Measurements from ENCODE around the gene OR52N4.
"Not testable (repeated sequence)": the region's sequence is repeated elsewhere in the genome, so short reads cannot be mapped to it uniquely, and the experiment has no call there.

OR52N4 gene
- total RNA-seq = 1.2 to 1.3 reads per million in 2 donors

- no peak for DNase-seq
Measured at GRCh38 chr11:5753943-5754342, at the start of gene OR52N4. Gene OR52N4, plus strand, starts transcription at chr11:5754243. Its CDS starts 498 bp downstream, at chr11:5754741.

- no peak for DNase-seq
Measured at GRCh38 chr11:5705688-5706087, 48.4 kb upstream of the OR52N4 start.

GRCh38 chr11:5712507-5712906 is 41.5 kb upstream of the OR52N4 start:
- no peak for DNase-seq

GRCh38 chr11:5713695-5714094 is 40.3 kb upstream of the OR52N4 start:
- no peak for DNase-seq

GRCh38 chr11:5716518-5716917 is 37.5 kb upstream of the OR52N4 start:
- DNase-seq = not testable (repeated sequence)

- DNase-seq = peak in 1 of 5 experiments; percentile 57
Measured at GRCh38 chr11:5719703-5720495, 34.1 kb upstream of the OR52N4 start.

GRCh38 chr11:5722622-5723021 is 31.4 kb upstream of the OR52N4 start:
- DNase-seq = no peak

GRCh38 chr11:5726351-5726750 is 27.7 kb upstream of the OR52N4 start:
- DNase-seq = no peak

- DNase-seq = no peak
Measured at GRCh38 chr11:5727691-5728090, 26.4 kb upstream of the OR52N4 start.

- DNase-seq = no peak
Measured at GRCh38 chr11:5736396-5736795, 17.6 kb upstream of the OR52N4 start, which contains the start of gene OR56B1. Gene OR56B1, plus strand, starts transcription at chr11:5736448. Its CDS starts 69 bp downstream, at chr11:5736517.

- no peak for DNase-seq
Measured at GRCh38 chr11:5737091-5737490, 17.0 kb upstream of the OR52N4 start.

GRCh38 chr11:5737670-5738392 is 16.2 kb upstream of the OR52N4 start:
- no peak for DNase-seq

- no peak for DNase-seq
Measured at GRCh38 chr11:5738431-5738830, 15.6 kb upstream of the OR52N4 start.

GRCh38 chr11:5746614-5747013 is 7.4 kb upstream of the OR52N4 start:
- no peak for DNase-seq

GRCh38 chr11:5749836-5750235 is 4.2 kb upstream of the OR52N4 start:
- no peak for DNase-seq

- no peak for DNase-seq
Measured at GRCh38 chr11:5767056-5767455, 13.0 kb downstream of the OR52N4 start.

- no peak for DNase-seq
Measured at GRCh38 chr11:5783255-5783654, 29.2 kb downstream of the OR52N4 start, which contains the start of gene OR52N5. Gene OR52N5, minus strand, starts transcription at chr11:5783355. Its CDS starts 4,721 bp downstream, at chr11:5778634.

- no peak for DNase-seq
Measured at GRCh38 chr11:5791165-5791564, 37.1 kb downstream of the OR52N4 start, which contains the start of gene OR52N1. Gene OR52N1, minus strand, starts transcription at chr11:5791265. Its CDS starts 2,449 bp downstream, at chr11:5788816.

GRCh38 chr11:5796541-5796940 is 42.5 kb downstream of the OR52N4 start:
- no peak for DNase-seq

- no peak for DNase-seq
Measured at GRCh38 chr11:5803982-5804381, 49.9 kb downstream of the OR52N4 start.

Data from T-helper 2 cell (primary cell).